Measurements from ENCODE around the gene SPEM2. TPM values are rescaled to one million over a fixed set of nuclear protein-coding genes. Genes with fewer than 3 reads are reported as not detected.

Gene SPEM2
- total RNA-seq, 2 donors from 2014 or later, result not detected

GRCh38 chr17:7436556-7437368 is 11.3 kb downstream of the SPEM2 start:
- Histone ChIP-seq H3K36me3 (no peaks in the 10 kb centered on the region), H3K9me3 (no peaks in the 10 kb centered on the region), H3K4me1 (ENCODE audit: control insufficient read depth in 1 of 2, low read depth in 2 of 2) (peaks cover 25 to 53% of the 10 kb centered on the region in 2 donors), H3K27ac (peak overlapping the region in 1 of 2 donors; percentile 42), H3K27me3 (replicated peaks; ENCODE audit: insufficient read depth) (peaks cover 5% of the 10 kb centered on the region), H3K4me3 (peak overlapping the region; percentile 83)
- TF ChIP-seq, protein P1, sequence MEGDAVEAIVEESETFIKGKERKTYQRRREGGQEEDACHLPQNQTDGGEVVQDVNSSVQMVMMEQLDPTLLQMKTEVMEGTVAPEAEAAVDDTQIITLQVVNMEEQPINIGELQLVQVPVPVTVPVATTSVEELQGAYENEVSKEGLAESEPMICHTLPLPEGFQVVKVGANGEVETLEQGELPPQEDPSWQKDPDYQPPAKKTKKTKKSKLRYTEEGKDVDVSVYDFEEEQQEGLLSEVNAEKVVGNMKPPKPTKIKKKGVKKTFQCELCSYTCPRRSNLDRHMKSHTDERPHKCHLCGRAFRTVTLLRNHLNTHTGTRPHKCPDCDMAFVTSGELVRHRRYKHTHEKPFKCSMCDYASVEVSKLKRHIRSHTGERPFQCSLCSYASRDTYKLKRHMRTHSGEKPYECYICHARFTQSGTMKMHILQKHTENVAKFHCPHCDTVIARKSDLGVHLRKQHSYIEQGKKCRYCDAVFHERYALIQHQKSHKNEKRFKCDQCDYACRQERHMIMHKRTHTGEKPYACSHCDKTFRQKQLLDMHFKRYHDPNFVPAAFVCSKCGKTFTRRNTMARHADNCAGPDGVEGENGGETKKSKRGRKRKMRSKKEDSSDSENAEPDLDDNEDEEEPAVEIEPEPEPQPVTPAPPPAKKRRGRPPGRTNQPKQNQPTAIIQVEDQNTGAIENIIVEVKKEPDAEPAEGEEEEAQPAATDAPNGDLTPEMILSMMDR (IDR thresholded peaks at IDR 0.05), result peak; percentile 79
- no peak for DNase-seq (ENCODE audit: low spot score)
- peak; percentile 42 for ATAC-seq (ENCODE audit: insufficient number of reproducible peaks, low FRiP score, low read depth)

DNA sequence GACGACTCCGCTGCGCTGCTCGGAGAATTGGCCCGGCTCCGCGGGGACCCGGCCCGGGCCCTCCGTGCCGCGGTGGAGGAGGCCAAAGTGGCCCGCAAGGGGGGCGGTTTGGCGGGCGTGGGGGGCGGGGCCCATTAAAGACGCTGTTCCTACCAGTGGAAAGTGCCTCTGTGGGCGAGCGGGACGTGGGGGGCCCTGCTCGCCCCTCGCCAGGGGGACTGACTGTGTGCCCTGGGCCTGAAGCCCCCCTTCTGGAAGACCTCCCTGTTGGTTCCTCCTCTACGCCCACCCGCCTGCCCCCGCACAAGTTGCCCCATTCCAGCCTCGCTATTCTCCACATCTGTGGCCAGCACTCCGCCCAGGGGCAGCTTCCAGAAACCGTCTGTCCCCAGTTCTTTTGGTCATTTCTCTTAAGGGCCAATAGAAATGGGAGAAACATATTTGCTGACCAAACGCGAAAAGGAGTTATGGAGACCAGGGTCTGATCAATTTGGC is 12.0 kb downstream of the SPEM2 start:
- peaks cover 25 to 53% of the 10 kb centered on the region in 2 donors for H3K4me1 ChIP-seq (ENCODE audit: control insufficient read depth in 1 of 2, low read depth in 2 of 2)
- no peak overlapping the region for H3K27ac ChIP-seq
- H3K36me3 ChIP-seq, result no peaks in the 10 kb centered on the region
- peak overlapping the region; percentile 83 for H3K4me3 ChIP-seq
- DNase-seq (ENCODE audit: low spot score) (no peak), ATAC-seq (ENCODE audit: insufficient number of reproducible peaks, low FRiP score, low read depth) (no peak)
- peaks cover 5% of the 10 kb centered on the region for H3K27me3 ChIP-seq (replicated peaks; ENCODE audit: insufficient read depth)
- no peaks in the 10 kb centered on the region for H3K9me3 ChIP-seq
- TF ChIP-seq, protein P1 (IDR thresholded peaks at IDR 0.05), result no peak

GRCh38 chr17:7437950-7438614 is 12.7 kb downstream of the SPEM2 start:
- H3K4me1 ChIP-seq (ENCODE audit: control insufficient read depth in 1 of 2, low read depth in 2 of 2), result peaks cover 25 to 53% of the 10 kb centered on the region in 2 donors
- H3K27ac ChIP-seq, result no peak overlapping the region
- ATAC-seq (ENCODE audit: insufficient number of reproducible peaks, low FRiP score, low read depth) (no peak), DNase-seq (ENCODE audit: low spot score) (no peak)
- H3K36me3 ChIP-seq, result no peaks in the 10 kb centered on the region
- peaks cover 5% of the 10 kb centered on the region for H3K27me3 ChIP-seq (replicated peaks; ENCODE audit: insufficient read depth)
- TF ChIP-seq, protein P1 (IDR thresholded peaks at IDR 0.05), result no peak
- peak overlapping the region; percentile 83 for H3K4me3 ChIP-seq
- H3K9me3 ChIP-seq, result no peaks in the 10 kb centered on the region

DNA sequence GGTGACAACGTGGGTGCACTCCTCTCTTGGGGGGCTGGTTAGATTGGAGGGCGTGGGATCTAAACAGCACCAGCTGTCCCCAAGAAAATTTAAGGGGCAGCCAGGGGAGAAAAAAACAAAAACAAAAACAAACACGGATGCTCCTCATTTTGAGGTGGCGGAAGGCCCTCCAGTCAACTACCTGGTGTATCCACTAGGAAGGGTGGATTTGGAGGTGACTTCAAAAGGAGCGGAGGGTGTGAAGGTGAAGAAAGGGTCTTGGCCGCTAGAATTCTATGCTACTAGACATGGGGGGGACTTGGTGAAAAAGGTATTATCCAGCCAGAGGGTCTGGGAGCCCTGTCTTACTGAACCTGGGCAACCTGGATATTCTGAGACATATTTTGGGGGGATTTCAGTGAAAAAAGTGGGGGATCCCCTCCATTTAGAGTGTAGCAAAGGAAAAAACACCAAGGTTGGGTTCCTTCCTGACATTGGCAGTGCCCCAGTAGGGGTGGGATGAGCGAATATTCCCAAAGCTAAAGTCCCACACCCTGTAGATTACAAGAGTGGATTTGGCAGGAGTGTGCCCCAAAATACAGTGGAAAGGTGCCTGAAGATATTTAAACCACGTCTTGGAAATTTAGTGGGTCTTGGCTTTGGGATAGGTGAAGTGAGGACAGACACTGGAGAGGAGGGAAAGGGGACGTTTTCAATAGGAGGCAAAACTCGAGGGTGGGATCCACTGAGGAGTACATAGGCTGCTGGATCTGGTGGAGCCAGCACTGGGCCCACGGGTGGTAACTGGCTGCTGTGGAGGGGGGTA is 13.4 kb downstream of the SPEM2 start:
- Histone ChIP-seq H3K27ac (peak overlapping the region in 1 of 2 donors; percentile 38), H3K4me1 (ENCODE audit: control insufficient read depth in 1 of 2, low read depth in 2 of 2) (peaks cover 25 to 54% of the 10 kb centered on the region in 2 donors), H3K4me3 (peak overlapping the region; percentile 83), H3K9me3 (no peaks in the 10 kb centered on the region), H3K36me3 (no peaks in the 10 kb centered on the region), H3K27me3 (replicated peaks; ENCODE audit: insufficient read depth) (peaks cover 5% of the 10 kb centered on the region)
- ATAC-seq (ENCODE audit: insufficient number of reproducible peaks, low FRiP score, low read depth), result no peak
- no peak for DNase-seq (ENCODE audit: low spot score)
- TF ChIP-seq, protein P1 (IDR thresholded peaks at IDR 0.05), result no peak
